SU-DHL-6 (cell line): Measurements from ENCODE around the gene TSPAN1.

Experiments used
- CTCF ChIP-seq: fragments of 200-600 bp; sonication (generic); IDR thresholded peaks from one replicate; pipeline ENCODE4 v1.5.1; 2017; ENCODE audit warnings: antibody characterized with exemption, mild to moderate bottlenecking, low read length, moderate library complexity; ENCODE audit not compliant: insufficient read depth, poor library complexity, severe bottlenecking
- EZH2phosphoT487 ChIP-seq: fragments of 200-600 bp; sonication (generic), shearing (Covaris generic); conservative IDR thresholded peaks from 2 replicates; pipeline ENCODE4 v1.6.1; 2018; ENCODE audit warnings: mild to moderate bottlenecking, antibody characterized with exemption, low read length, moderate library complexity, mixed read lengths

GRCh38 chr1:46218443-46218842 is 43.6 kb downstream of the TSPAN1 start:
- TF ChIP-seq CTCF (no peak), EZH2phosphoT487 (no peak)
